Right cardiac atrium (tissue), 5 donors: ENCODE results near the gene FAM168A. TPM values are rescaled to one million over a fixed set of nuclear protein-coding genes. Genes with fewer than 3 reads are reported as not detected.

Experiments used
- ATAC-seq, 2 donors: fragments of 200-7000 bp; cut with Tn5 transposase; one replicate each; pipeline versions ENCODE4 v1.8.0 to v1.9.1; 2020; ENCODE audit warnings: moderate library complexity in 2 of 2, mild to moderate bottlenecking in 1 of 2
- DNase-seq, 3 donors: peaks; one replicate each; pipeline ENCODE4 v3.0.0-alpha.2; 2020
- H3K27ac ChIP-seq: one replicate; pipeline ENCODE4 v1.5.1; 2013; ENCODE audit warnings: mild to moderate bottlenecking, low read length, control low read depth, moderate library complexity
- H3K27me3 ChIP-seq: one replicate; pipeline ENCODE4 v1.6.1; 2013; ENCODE audit not compliant: control insufficient read depth, insufficient read depth
- H3K4me1 ChIP-seq: one replicate; pipeline ENCODE4 v1.6.1; 2013; ENCODE audit warnings: low read length; ENCODE audit not compliant: control insufficient read depth, insufficient read depth
- H3K4me3 ChIP-seq: one replicate; pipeline ENCODE4 v1.5.1; 2013; ENCODE audit warnings: low read length, control low read depth
- H3K9me3 ChIP-seq: one replicate; pipeline ENCODE4 v1.6.1; 2013; ENCODE audit warnings: low read length; ENCODE audit not compliant: control insufficient read depth
- WGBS: extraction: QIAGEN DNeasy Blood & Tissue Kit; methylation state at CpG from one replicate; pipeline ENCODE4 v1.1.7; 2013; 5-methylcytosine and 5-hydroxymethylcytosine counted together
- intact Hi-C, 4 donors: fragments of 100-400 bp; cut with DNase I; formaldehyde crosslinking; loops; one replicate each; pipeline versions ENCODE4 v1.11.0 to v1.14.0; 2022 to 2023
- polyA plus RNA-seq: library from polyadenylated mRNA; stranded (reverse); fragments of 200-250 nt; gene quantifications from one replicate; pipeline ENCODE4 v1.2.3, GENCODE V29; 2013
- total RNA-seq, 4 donors: library from RNA; stranded (reverse); fragmentation: NEBNext Ultra II Directional; extraction: Animal tissue kit (Norgen Biotek cat#: 25700); gene quantifications; one replicate each; pipeline ENCODE4 v1.2.1, GENCODE V29; 2021
- donor health status: healthy with polysubstance abuse.
- donor health status: DM: no; HTN: yes; CAD: no.
- donor health status: DM: no; HTN: no; CAD: no.
- donor health status: DM: no; HTN: yes; CAD: no; lungs with severe emphysema.
- donor health status: DM: yes; HTN: yes; CAD: no.

The FAM168A gene
- total and polyA plus RNA-seq, 5 donors, result 14.2 to 46.2 (median 38.7) TPM

GRCh38 chr11:73393479-73394415 is 204.2 kb downstream of the FAM168A start:
- 71% methylated on average over 16 of the region's 16 CpGs for WGBS
- intact Hi-C loops, result loop anchor here in 3 of 4 donors (5.0 kb wide), 2 partner anchors 41 to 96 kb away; no protein-coding TSS in a partner anchor
- no peaks in the 10 kb centered on the region for H3K4me1 ChIP-seq
- H3K27me3 ChIP-seq, result no peaks in the 10 kb centered on the region
- H3K27ac ChIP-seq, result no peak overlapping the region
- DNase-seq (peak; percentile 76 to 90 (median 88)), ATAC-seq (peak; percentile 52 to 62)
- H3K9me3 ChIP-seq, result no peaks in the 10 kb centered on the region
- no peak overlapping the region for H3K4me3 ChIP-seq

GRCh38 chr11:73393011-73393380 is 204.9 kb downstream of the FAM168A start:
- 80% methylated on average over 7 of the region's 7 CpGs for WGBS
- no peak overlapping the region for H3K4me3 ChIP-seq
- intact Hi-C loops, result loop anchor here in 3 of 4 donors (5.0 kb wide), 2 partner anchors 41 to 96 kb away; no protein-coding TSS in a partner anchor
- DNase-seq (peak in 1 of 3 donors; percentile 41), ATAC-seq (no peak)
- no peak overlapping the region for H3K27ac ChIP-seq
- H3K9me3 ChIP-seq, result no peaks in the 10 kb centered on the region
- H3K27me3 ChIP-seq, result no peaks in the 10 kb centered on the region
- peaks cover 4% of the 10 kb centered on the region for H3K4me1 ChIP-seq

GRCh38 chr11:73392108-73393010 is 205.6 kb downstream of the FAM168A start:
- H3K27ac ChIP-seq, result no peak overlapping the region
- no peak for ATAC-seq

GRCh38 chr11:73391665-73392064 is 206.2 kb downstream of the FAM168A start:
- intact Hi-C loops, result loop anchor here in 3 of 4 donors (5.0 kb wide), 2 partner anchors 39 to 94 kb away; no protein-coding TSS in a partner anchor
- Histone ChIP-seq H3K27ac (no peak overlapping the region), H3K27me3 (no peaks in the 10 kb centered on the region), H3K9me3 (no peaks in the 10 kb centered on the region), H3K4me3 (no peak overlapping the region), H3K4me1 (peaks cover 13% of the 10 kb centered on the region)
- DNase-seq (no peak), ATAC-seq (no peak)
- WGBS, result 93% methylated on average over 10 of the region's 10 CpGs

More at GRCh38 chr11:73392108-73393010, 205.6 kb downstream of the FAM168A start:
- Histone ChIP-seq H3K27me3 (no peaks in the 10 kb centered on the region), H3K4me1 (peaks cover 9% of the 10 kb centered on the region), H3K4me3 (no peak overlapping the region), H3K9me3 (no peaks in the 10 kb centered on the region)
- 92% methylated on average over 31 of the region's 31 CpGs for WGBS
- intact Hi-C loops, result loop anchor here in 3 of 4 donors (5.0 kb wide), 2 partner anchors 40 to 95 kb away; no protein-coding TSS in a partner anchor
- DNase-seq, result peak in 2 of 3 donors; percentile 43 to 65

- Histone ChIP-seq H3K4me1 (peaks cover 13% of the 10 kb centered on the region), H3K9me3 (no peaks in the 10 kb centered on the region), H3K27me3 (no peaks in the 10 kb centered on the region), H3K4me3 (no peak overlapping the region), H3K27ac (no peak overlapping the region)
- DNase-seq (peak in 1 of 3 donors; percentile 58), ATAC-seq (no peak)
- 96% methylated on average over 12 of the region's 12 CpGs for WGBS
- intact Hi-C loops, result loop anchor here in 3 of 4 donors (5.0 kb wide), 2 partner anchors 39 to 94 kb away; no protein-coding TSS in a partner anchor
Measured at GRCh38 chr11:73390601-73391565, 207.0 kb downstream of the FAM168A start.

GRCh38 chr11:73389916-73390315 is 208.0 kb downstream of the FAM168A start:
- H3K4me1 ChIP-seq, result peaks cover 13% of the 10 kb centered on the region
- H3K27ac ChIP-seq, result no peak overlapping the region
- ATAC-seq (no peak), DNase-seq (no peak)
- 75% methylated on average over 7 of the region's 7 CpGs for WGBS
- intact Hi-C loops, result loop anchor here in 3 of 4 donors (5.0 kb wide), 2 partner anchors 38 to 93 kb away; no protein-coding TSS in a partner anchor
- H3K27me3 ChIP-seq, result no peaks in the 10 kb centered on the region
- H3K4me3 ChIP-seq, result no peak overlapping the region
- no peaks in the 10 kb centered on the region for H3K9me3 ChIP-seq

- H3K27ac ChIP-seq, result no peak overlapping the region
- peaks cover 13% of the 10 kb centered on the region for H3K4me1 ChIP-seq
- ATAC-seq, result no peak
- DNase-seq, result peak in 1 of 3 donors; percentile 42
- intact Hi-C loops, result no loop called here
- H3K9me3 ChIP-seq, result no peaks in the 10 kb centered on the region
- 74% methylated on average over 6 of the region's 6 CpGs for WGBS
- H3K27me3 ChIP-seq, result no peaks in the 10 kb centered on the region
- no peak overlapping the region for H3K4me3 ChIP-seq
Measured at GRCh38 chr11:73389134-73389525, 208.8 kb downstream of the FAM168A start.

- H3K9me3 ChIP-seq, result no peaks in the 10 kb centered on the region
- H3K27ac ChIP-seq, result no peak overlapping the region
- H3K4me3 ChIP-seq, result no peak overlapping the region
- intact Hi-C loops, result no loop called here
- WGBS, result 45% methylated on average over 23 of the region's 23 CpGs
- peak; percentile 56 to 59 for ATAC-seq
- H3K27me3 ChIP-seq, result no peaks in the 10 kb centered on the region
- DNase-seq, result peak; percentile 61 to 88 (median 87)
- peaks cover 13% of the 10 kb centered on the region for H3K4me1 ChIP-seq
Measured at GRCh38 chr11:73388265-73389133, 209.4 kb downstream of the FAM168A start.

GRCh38 chr11:73387594-73388264 is 210.2 kb downstream of the FAM168A start:
- WGBS, result 80% methylated on average over 21 of the region's 21 CpGs
- no peak overlapping the region for H3K27ac ChIP-seq
- peaks cover 13% of the 10 kb centered on the region for H3K4me1 ChIP-seq
- no peak overlapping the region for H3K4me3 ChIP-seq
- intact Hi-C loops, result no loop called here
- peak in 2 of 3 donors; percentile 51 to 56 for DNase-seq
- H3K9me3 ChIP-seq, result no peaks in the 10 kb centered on the region
- H3K27me3 ChIP-seq, result no peaks in the 10 kb centered on the region
- ATAC-seq, result peak in 1 of 2 donors; percentile 27
